ENCODE data around the gene FAM20C.

- TF ChIP-seq CTCF (IDR thresholded peaks at IDR 0.05) (no peak), POLR2A (IDR thresholded peaks at IDR 0.05) (no peak)
These were observed 33.6 kb upstream of the FAM20C start for GRCh38 chr7:158771-159170.
